ENCODE measurements around the gene SOX11. TPM values are rescaled to one million over a fixed set of nuclear protein-coding genes. Genes with fewer than 3 reads are reported as not detected.
"Not testable (repeated sequence)": the region's sequence is repeated elsewhere in the genome, so short reads cannot be mapped to it uniquely, and the experiment has no call there.

Gene SOX11
- 0.52 TPM for total RNA-seq
- polyA plus RNA-seq = 0.07 TPM
- long read RNA-seq, donor 1 = 0 reads
- long read RNA-seq, donor 2, full-length matches to known transcripts = 9 of 9 reads
- long read RNA-seq, donor 2, partial matches to known transcripts = 0 of 9 reads
- long read RNA-seq, donor 2, other reads (novel, unspliced or antisense) = 0 of 9 reads
- long read RNA-seq, donor 3, full-length matches to known transcripts = 3 of 3 reads
- long read RNA-seq, donor 3, partial matches to known transcripts = 0 of 3 reads
- long read RNA-seq, donor 3, other reads (novel, unspliced or antisense) = 0 of 3 reads
- long read RNA-seq, donor 4, full-length matches to known transcripts = 9 of 9 reads
- long read RNA-seq, donor 4, partial matches to known transcripts = 0 of 9 reads
- long read RNA-seq, donor 4, other reads (novel, unspliced or antisense) = 0 of 9 reads
- long read RNA-seq, donor 5, full-length matches to known transcripts = 8 of 8 reads
- long read RNA-seq, donor 5, partial matches to known transcripts = 0 of 8 reads
- long read RNA-seq, donor 5, other reads (novel, unspliced or antisense) = 0 of 8 reads
- long read RNA-seq, donor 6, full-length matches to known transcripts = 9 of 9 reads
- long read RNA-seq, donor 6, partial matches to known transcripts = 0 of 9 reads
- long read RNA-seq, donor 6, other reads (novel, unspliced or antisense) = 0 of 9 reads
- long read RNA-seq, donor 7, full-length matches to known transcripts = 14 of 14 reads
- long read RNA-seq, donor 7, partial matches to known transcripts = 0 of 14 reads
- long read RNA-seq, donor 7, other reads (novel, unspliced or antisense) = 0 of 14 reads
- long read RNA-seq, donor 8, full-length matches to known transcripts = 9 of 9 reads
- long read RNA-seq, donor 8, partial matches to known transcripts = 0 of 9 reads
- long read RNA-seq, donor 8, other reads (novel, unspliced or antisense) = 0 of 9 reads
- long read RNA-seq, donor 9, full-length matches to known transcripts = 1 of 1 reads
- long read RNA-seq, donor 9, partial matches to known transcripts = 0 of 1 reads
- long read RNA-seq, donor 9, other reads (novel, unspliced or antisense) = 0 of 1 reads
- long read RNA-seq, donor 10, full-length matches to known transcripts = 7 of 7 reads
- long read RNA-seq, donor 10, partial matches to known transcripts = 0 of 7 reads
- long read RNA-seq, donor 10, other reads (novel, unspliced or antisense) = 0 of 7 reads

GRCh38 chr2:5691985-5692529 is at the start of gene SOX11:
SOX11 (plus strand) TSS chr2:5692384; CDS start chr2:5692722, 338 bp downstream.
- 3% methylated on average over 60 of the region's 60 CpGs for WGBS
- Histone ChIP-seq H3K9me3 (ENCODE audit: control insufficient read depth in 2 of 2, insufficient read depth in 1 of 2, low read length in 1 of 2) (peaks cover 1 to 6% of the 10 kb centered on the region in 2 donors), H3K27ac (ENCODE audit: low read depth in 1 of 2, low read length in 1 of 2) (no peak within 1 kb of the TSS), H3K36me3 (ENCODE audit: control insufficient read depth in 2 of 2, insufficient read depth in 2 of 2, low read length in 1 of 2) (no peaks in the 10 kb centered on the region), H3K4me1 (ENCODE audit: control insufficient read depth in 2 of 2, insufficient read depth in 2 of 2, low read length in 2 of 2) (peaks cover 4% of the 10 kb centered on the region in 2 donors), H3K27me3 (ENCODE audit: control insufficient read depth in 2 of 2, insufficient read depth in 1 of 2, low read length in 1 of 2) (peaks cover 64 to 76% of the 10 kb centered on the region in 2 donors), H3K4me3 (ENCODE audit: low read length in 2 of 2) (peak within 1 kb of the TSS in 1 of 2 donors; percentile 27)
- peak in 1 of 9 donors; percentile 23 for DNase-seq (ENCODE audit: low read depth in 6 of 9, low spot score in 9 of 9)

GRCh38 chr2:5652734-5653133 is 39.5 kb upstream of the SOX11 start:
- not testable (repeated sequence) for H3K4me1 ChIP-seq (ENCODE audit: control insufficient read depth in 2 of 2, insufficient read depth in 2 of 2, low read length in 2 of 2); H3K36me3 ChIP-seq (ENCODE audit: control insufficient read depth in 2 of 2, insufficient read depth in 2 of 2, low read length in 1 of 2); H3K9me3 ChIP-seq (ENCODE audit: control insufficient read depth in 2 of 2, insufficient read depth in 1 of 2, low read length in 1 of 2); H3K4me3 ChIP-seq (ENCODE audit: low read length in 2 of 2); H3K27ac ChIP-seq (ENCODE audit: low read depth in 1 of 2, low read length in 1 of 2); DNase-seq (ENCODE audit: low read depth in 6 of 9, low spot score in 9 of 9); H3K27me3 ChIP-seq (ENCODE audit: control insufficient read depth in 2 of 2, insufficient read depth in 1 of 2, low read length in 1 of 2)
- 87% methylated on average over 2 of the region's 2 CpGs for WGBS

GRCh38 chr2:5653756-5654155 is 38.4 kb upstream of the SOX11 start:
- DNase-seq (ENCODE audit: low read depth in 6 of 9, low spot score in 9 of 9); H3K27me3 ChIP-seq (ENCODE audit: control insufficient read depth in 2 of 2, insufficient read depth in 1 of 2, low read length in 1 of 2); H3K4me3 ChIP-seq (ENCODE audit: low read length in 2 of 2); H3K27ac ChIP-seq (ENCODE audit: low read depth in 1 of 2, low read length in 1 of 2); H3K9me3 ChIP-seq (ENCODE audit: control insufficient read depth in 2 of 2, insufficient read depth in 1 of 2, low read length in 1 of 2); H3K4me1 ChIP-seq (ENCODE audit: control insufficient read depth in 2 of 2, insufficient read depth in 2 of 2, low read length in 2 of 2); H3K36me3 ChIP-seq (ENCODE audit: control insufficient read depth in 2 of 2, insufficient read depth in 2 of 2, low read length in 1 of 2): not testable (repeated sequence)
- 90% methylated on average over 4 of the region's 4 CpGs for WGBS

- DNase-seq (ENCODE audit: low read depth in 6 of 9, low spot score in 9 of 9) = no peak
- H3K27me3 ChIP-seq (ENCODE audit: control insufficient read depth in 2 of 2, insufficient read depth in 1 of 2, low read length in 1 of 2) = no peaks in the 10 kb centered on the region
- H3K4me1 ChIP-seq (ENCODE audit: control insufficient read depth in 2 of 2, insufficient read depth in 2 of 2, low read length in 2 of 2) = no peaks in the 10 kb centered on the region
- H3K4me3 ChIP-seq (ENCODE audit: low read length in 2 of 2) = no peak overlapping the region
- no peaks in the 10 kb centered on the region for H3K9me3 ChIP-seq (ENCODE audit: control insufficient read depth in 2 of 2, insufficient read depth in 1 of 2, low read length in 1 of 2)
- 83% methylated on average over 4 of the region's 4 CpGs for WGBS
- H3K36me3 ChIP-seq (ENCODE audit: control insufficient read depth in 2 of 2, insufficient read depth in 2 of 2, low read length in 1 of 2) = no peaks in the 10 kb centered on the region
- no peak overlapping the region for H3K27ac ChIP-seq (ENCODE audit: low read depth in 1 of 2, low read length in 1 of 2)
These were observed 35.0 kb upstream of the SOX11 start for GRCh38 chr2:5657231-5657630.

- Histone ChIP-seq H3K27ac (ENCODE audit: low read depth in 1 of 2, low read length in 1 of 2) (no peak overlapping the region), H3K4me3 (ENCODE audit: low read length in 2 of 2) (no peak overlapping the region), H3K27me3 (ENCODE audit: control insufficient read depth in 2 of 2, insufficient read depth in 1 of 2, low read length in 1 of 2) (no peaks in the 10 kb centered on the region), H3K4me1 (ENCODE audit: control insufficient read depth in 2 of 2, insufficient read depth in 2 of 2, low read length in 2 of 2) (no peaks in the 10 kb centered on the region), H3K36me3 (ENCODE audit: control insufficient read depth in 2 of 2, insufficient read depth in 2 of 2, low read length in 1 of 2) (no peaks in the 10 kb centered on the region), H3K9me3 (ENCODE audit: control insufficient read depth in 2 of 2, insufficient read depth in 1 of 2, low read length in 1 of 2) (no peaks in the 10 kb centered on the region)
- WGBS = 80% methylated on average over 3 of the region's 3 CpGs
- no peak for DNase-seq (ENCODE audit: low read depth in 6 of 9, low spot score in 9 of 9)
These were observed 31.6 kb upstream of the SOX11 start for GRCh38 chr2:5660591-5660990.

- no peak for DNase-seq (ENCODE audit: low read depth in 6 of 9, low spot score in 9 of 9)
- Histone ChIP-seq H3K27ac (ENCODE audit: low read depth in 1 of 2, low read length in 1 of 2) (no peak overlapping the region), H3K9me3 (ENCODE audit: control insufficient read depth in 2 of 2, insufficient read depth in 1 of 2, low read length in 1 of 2) (no peaks in the 10 kb centered on the region), H3K36me3 (ENCODE audit: control insufficient read depth in 2 of 2, insufficient read depth in 2 of 2, low read length in 1 of 2) (no peaks in the 10 kb centered on the region), H3K4me3 (ENCODE audit: low read length in 2 of 2) (no peak overlapping the region), H3K4me1 (ENCODE audit: control insufficient read depth in 2 of 2, insufficient read depth in 2 of 2, low read length in 2 of 2) (no peaks in the 10 kb centered on the region), H3K27me3 (ENCODE audit: control insufficient read depth in 2 of 2, insufficient read depth in 1 of 2, low read length in 1 of 2) (no peaks in the 10 kb centered on the region)
- 92% methylated on average over 5 of the region's 5 CpGs for WGBS
These were observed 30.8 kb upstream of the SOX11 start for GRCh38 chr2:5661362-5661761.

- WGBS = 94% methylated on average over 4 of the region's 4 CpGs
These were observed 27.9 kb upstream of the SOX11 start for GRCh38 chr2:5664278-5664681.

GRCh38 chr2:5665066-5665465 is 27.1 kb upstream of the SOX11 start:
- WGBS = 81% methylated on average over 1 of the region's 1 CpG
- no peaks in the 10 kb centered on the region for H3K4me1 ChIP-seq (ENCODE audit: control insufficient read depth in 2 of 2, insufficient read depth in 2 of 2, low read length in 2 of 2)
- no peak overlapping the region for H3K4me3 ChIP-seq (ENCODE audit: low read length in 2 of 2)
- DNase-seq (ENCODE audit: low read depth in 6 of 9, low spot score in 9 of 9) = no peak
- H3K27ac ChIP-seq (ENCODE audit: low read depth in 1 of 2, low read length in 1 of 2) = no peak overlapping the region
- H3K27me3 ChIP-seq (ENCODE audit: control insufficient read depth in 2 of 2, insufficient read depth in 1 of 2, low read length in 1 of 2) = no peaks in the 10 kb centered on the region
- H3K9me3 ChIP-seq (ENCODE audit: control insufficient read depth in 2 of 2, insufficient read depth in 1 of 2, low read length in 1 of 2) = no peaks in the 10 kb centered on the region
- H3K36me3 ChIP-seq (ENCODE audit: control insufficient read depth in 2 of 2, insufficient read depth in 2 of 2, low read length in 1 of 2) = no peaks in the 10 kb centered on the region

More at GRCh38 chr2:5664278-5664681, 27.9 kb upstream of the SOX11 start:
- no peak for DNase-seq (ENCODE audit: low read depth in 6 of 9, low spot score in 9 of 9)
- Histone ChIP-seq H3K27ac (ENCODE audit: low read depth in 1 of 2, low read length in 1 of 2) (no peak overlapping the region), H3K4me1 (ENCODE audit: control insufficient read depth in 2 of 2, insufficient read depth in 2 of 2, low read length in 2 of 2) (no peaks in the 10 kb centered on the region), H3K36me3 (ENCODE audit: control insufficient read depth in 2 of 2, insufficient read depth in 2 of 2, low read length in 1 of 2) (no peaks in the 10 kb centered on the region), H3K9me3 (ENCODE audit: control insufficient read depth in 2 of 2, insufficient read depth in 1 of 2, low read length in 1 of 2) (no peaks in the 10 kb centered on the region), H3K27me3 (ENCODE audit: control insufficient read depth in 2 of 2, insufficient read depth in 1 of 2, low read length in 1 of 2) (no peaks in the 10 kb centered on the region), H3K4me3 (ENCODE audit: low read length in 2 of 2) (no peak overlapping the region)
